CD4-positive, CD25-positive, alpha-beta regulatory T cell (primary cell): ENCODE results near the gene ETDA. TPM values are rescaled to one million over a fixed set of nuclear protein-coding genes. Genes with fewer than 3 reads are reported as not detected.

Experiments used
- ATAC-seq, 2 donors: fragments of 150-1000 bp; cut with Tn5 transposase; one replicate each; pipeline ENCODE4 v1.10.0; 2021; ENCODE audit warnings: low read depth in 2 of 2, moderate number of reproducible peaks in 2 of 2, moderate library complexity in 1 of 2
- DNase-seq, 3 donors: peaks; one replicate each; pipeline versions ENCODE4 v3.0.0 to v3.0.0-alpha.2; 2012 to 2022; ENCODE audit warnings: mixed read lengths in 1 of 3
- H3K27ac ChIP-seq: one replicate; pipeline ENCODE4 v1.7.0; 2013; ENCODE audit warnings: mild to moderate bottlenecking, low read length; ENCODE audit not compliant: insufficient read depth, poor library complexity, severe bottlenecking
- H3K27me3 ChIP-seq: one replicate; pipeline ENCODE4 v1.7.0; 2013; ENCODE audit warnings: low read length; ENCODE audit not compliant: control insufficient read depth, insufficient read depth
- H3K36me3 ChIP-seq: one replicate; pipeline ENCODE4 v1.7.0; 2013; ENCODE audit warnings: mild to moderate bottlenecking, low read length, moderate library complexity; ENCODE audit not compliant: control insufficient read depth, insufficient read depth
- H3K4me1 ChIP-seq: 2 replicates; pipeline ENCODE4 v1.7.0; 2013; ENCODE audit warnings: mild to moderate bottlenecking, low read length; ENCODE audit not compliant: insufficient read depth, control insufficient read depth, poor library complexity, severe bottlenecking
- H3K4me3 ChIP-seq: one replicate; pipeline ENCODE4 v1.7.0; 2013; ENCODE audit warnings: low read depth, mild to moderate bottlenecking, low read length, moderate library complexity
- H3K9me3 ChIP-seq, 2 experiments: 1 replicate in 1 of 2; 2 replicates in 1 of 2; pipeline ENCODE4 v1.7.0; 2013; ENCODE audit warnings: low read length in 2 of 2, mild to moderate bottlenecking in 1 of 2, moderate library complexity in 1 of 2; ENCODE audit not compliant: control insufficient read depth in 2 of 2
- H3K27ac Mint-ChIP-seq, 3 donors: one replicate each; pipeline ENCODE4 v1.8.0; 2020 to 2022; ENCODE audit warnings: mild to moderate bottlenecking in 3 of 3, mixed read lengths in 3 of 3, moderate library complexity in 2 of 3
- H3K27me3 Mint-ChIP-seq: one replicate; pipeline ENCODE4 v1.8.0; 2022; ENCODE audit warnings: mild to moderate bottlenecking, mixed read lengths
- H3K36me3 Mint-ChIP-seq: one replicate; pipeline ENCODE4 v1.8.0; 2020; ENCODE audit warnings: mixed read lengths
- H3K4me1 Mint-ChIP-seq, 4 donors: one replicate each; pipeline ENCODE4 v1.8.0; 2020 to 2022; ENCODE audit warnings: mixed read lengths in 4 of 4, mild to moderate bottlenecking in 1 of 4
- H3K4me3 Mint-ChIP-seq, 4 donors: one replicate each; pipeline ENCODE4 v1.8.0; 2020 to 2022; ENCODE audit warnings: mild to moderate bottlenecking in 4 of 4, mixed read lengths in 4 of 4, moderate library complexity in 3 of 4
- H3K9me3 Mint-ChIP-seq, 7 donors: one replicate each; pipeline ENCODE4 v1.8.0; 2020 to 2022; ENCODE audit warnings: mixed read lengths in 7 of 7, mild to moderate bottlenecking in 3 of 7, moderate library complexity in 2 of 7
- polyA plus RNA-seq, 4 donors: library from polyadenylated mRNA; unstranded; fragments of 300-500 nt; fragmentation: Illumina TruSeq; gene quantifications; one replicate each; pipeline ENCODE4 v1.2.3, GENCODE V29; 2021
- total RNA-seq: library from RNA; stranded (reverse); gene quantifications from one replicate; pipeline ENCODE4 v1.2.3, GENCODE V29; 2022

Gene ETDA
- total and polyA plus RNA-seq, 5 donors from 2014 or later: not detected

DNA sequence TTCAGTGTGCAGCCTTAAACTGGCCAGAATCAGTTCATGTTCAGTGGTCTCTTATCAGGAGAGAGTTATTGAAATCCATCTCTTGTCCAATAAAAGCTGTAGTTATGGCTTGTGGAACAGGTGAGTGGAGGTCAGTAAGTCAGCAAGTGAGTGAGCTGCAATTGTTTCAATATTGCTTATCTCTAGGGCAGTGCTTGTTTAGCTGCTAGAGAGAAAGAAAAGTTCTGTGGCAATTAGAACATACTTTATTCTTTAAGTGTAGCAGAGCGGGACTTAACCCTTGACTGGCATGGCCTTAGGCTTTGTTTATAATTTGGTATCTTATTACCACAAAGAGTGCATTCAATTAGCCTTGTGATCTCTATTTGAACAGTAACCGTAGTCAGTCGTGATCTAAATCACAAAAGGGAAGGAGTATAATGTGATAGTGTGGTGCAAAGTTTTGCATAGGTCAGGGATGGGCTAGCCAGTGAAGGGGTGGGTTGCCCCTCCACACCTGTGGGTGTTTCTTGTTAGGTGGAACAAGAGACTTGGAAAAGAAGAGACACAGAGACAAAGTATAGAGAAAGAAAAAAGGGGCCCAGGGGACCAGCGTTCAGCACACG is 50.5 kb downstream of the ETDA start:
- H3K4me1 Mint-ChIP-seq: peaks cover 1 to 9% (median 4%) of the 10 kb centered on the region in 4 donors
- DNase-seq (no peak), ATAC-seq (no peak)
- Histone ChIP-seq H3K27ac (no peak overlapping the region), H3K4me1 (no peaks in the 10 kb centered on the region), H3K27me3 (no peaks in the 10 kb centered on the region), H3K9me3 (no peaks in the 10 kb centered on the region), H3K4me3 (no peak overlapping the region), H3K36me3 (no peaks in the 10 kb centered on the region)
- no peak overlapping the region for H3K27ac Mint-ChIP-seq
- H3K27me3 Mint-ChIP-seq: no peaks in the 10 kb centered on the region
- no peaks in the 10 kb centered on the region for H3K9me3 Mint-ChIP-seq
- no peaks in the 10 kb centered on the region for H3K36me3 Mint-ChIP-seq
- H3K4me3 Mint-ChIP-seq: no peak overlapping the region

Other genes with a start within 250 kb of the ETDA start
- gene RTL8B, start 229.5 kb upstream of the ETDA start, total RNA-seq: not detected
- gene RTL8B, start 229.5 kb upstream of the ETDA start, polyA plus RNA-seq: not detected
- gene RTL8C, start 219.7 kb upstream of the ETDA start, total RNA-seq: 11.0 TPM
- 10 to 100 TPM; 21.0 to 25.0 (median 21.6) TPM for gene RTL8C, start 219.7 kb upstream of the ETDA start, polyA plus RNA-seq
- 7.0 TPM for gene RTL8A, start 199.9 kb upstream of the ETDA start, total RNA-seq
- gene RTL8A, start 199.9 kb upstream of the ETDA start, polyA plus RNA-seq: 10 to 100 TPM; 23.2 to 32.4 (median 27.3) TPM
- gene SMIM10L2B, start 153.3 kb upstream of the ETDA start, total RNA-seq: 0.15 TPM
- under 1 TPM in 2 of 4 donors, not detected in 2; 0.10 to 0.19 TPM for gene SMIM10L2B, start 153.3 kb upstream of the ETDA start, polyA plus RNA-seq
- gene ETDB, start 131.5 kb upstream of the ETDA start, total RNA-seq: not detected
- not detected for gene ETDB, start 131.5 kb upstream of the ETDA start, polyA plus RNA-seq
- not detected for gene CT55, start 80.7 kb upstream of the ETDA start, total RNA-seq
- not detected for gene CT55, start 80.7 kb upstream of the ETDA start, polyA plus RNA-seq
- gene ETDC, start 57.4 kb downstream of the ETDA start, total RNA-seq: not detected
- gene ETDC, start 57.4 kb downstream of the ETDA start, polyA plus RNA-seq: not detected
- gene ZNF75D, start 92.0 kb downstream of the ETDA start, total RNA-seq: 15.8 TPM
- 10 to 100 TPM in 1 of 4 donors, 1 to 10 TPM in 3; 9.2 to 10.6 (median 9.3) TPM for gene ZNF75D, start 92.0 kb downstream of the ETDA start, polyA plus RNA-seq
- 2.2 TPM for gene ZNF449, start 92.7 kb downstream of the ETDA start, total RNA-seq
- gene ZNF449, start 92.7 kb downstream of the ETDA start, polyA plus RNA-seq: 1 to 10 TPM in 2 of 4 donors, under 1 TPM in 2; 0.76 to 1.4 (median 1.1) TPM
- gene SMIM10L2A, start 169.9 kb downstream of the ETDA start, total RNA-seq: 0.42 TPM
- gene SMIM10L2A, start 169.9 kb downstream of the ETDA start, polyA plus RNA-seq: under 1 TPM; 0.05 to 0.39 (median 0.33) TPM